NCI-H1048 (cell line): ENCODE results near the gene MN1.

ENCODE experiments used
- DNase-seq: peaks from one replicate; lab custom pipeline; 2025; lab: John Stamatoyannopoulos, UW

Gene MN1

DNA sequence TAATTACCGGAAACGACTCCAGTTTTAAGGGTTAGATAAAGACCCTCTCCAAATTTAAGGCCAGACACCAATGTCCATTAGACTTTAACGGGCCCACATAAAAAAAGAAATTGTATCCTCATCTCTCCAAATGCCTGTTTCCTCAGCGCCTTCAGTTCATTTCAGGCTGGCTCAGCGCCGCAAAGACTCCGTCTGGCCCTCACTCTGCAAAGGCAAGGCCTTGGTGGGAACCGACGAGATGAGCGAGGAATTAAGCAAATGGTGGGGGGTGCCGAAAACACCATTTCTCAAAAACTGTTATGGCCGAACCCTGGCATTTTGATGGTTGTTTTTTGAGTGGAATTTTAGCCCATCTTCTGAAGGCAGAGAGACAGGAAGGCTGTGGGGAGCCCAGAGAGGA, 15.7 kb downstream of the MN1 start:
- no peak for DNase-seq

DNA sequence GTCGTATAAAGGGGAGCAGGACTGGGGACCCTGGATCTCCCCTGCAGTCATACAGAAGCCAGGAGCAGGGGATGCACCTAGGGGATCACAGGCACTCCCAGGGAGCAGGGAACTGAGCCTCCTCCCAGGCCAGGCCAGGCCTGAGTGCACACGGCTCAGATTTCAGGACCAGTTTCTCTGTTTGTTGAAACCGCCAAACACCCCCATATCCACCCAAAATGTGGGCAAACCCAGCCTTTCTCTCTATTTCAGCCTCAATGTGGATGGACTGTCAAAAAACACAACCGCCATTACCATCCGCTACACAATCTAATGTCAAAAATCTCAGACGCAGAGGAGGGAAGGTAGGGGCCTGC, 17.5 kb downstream of the MN1 start:
- DNase-seq, result no peak

DNA sequence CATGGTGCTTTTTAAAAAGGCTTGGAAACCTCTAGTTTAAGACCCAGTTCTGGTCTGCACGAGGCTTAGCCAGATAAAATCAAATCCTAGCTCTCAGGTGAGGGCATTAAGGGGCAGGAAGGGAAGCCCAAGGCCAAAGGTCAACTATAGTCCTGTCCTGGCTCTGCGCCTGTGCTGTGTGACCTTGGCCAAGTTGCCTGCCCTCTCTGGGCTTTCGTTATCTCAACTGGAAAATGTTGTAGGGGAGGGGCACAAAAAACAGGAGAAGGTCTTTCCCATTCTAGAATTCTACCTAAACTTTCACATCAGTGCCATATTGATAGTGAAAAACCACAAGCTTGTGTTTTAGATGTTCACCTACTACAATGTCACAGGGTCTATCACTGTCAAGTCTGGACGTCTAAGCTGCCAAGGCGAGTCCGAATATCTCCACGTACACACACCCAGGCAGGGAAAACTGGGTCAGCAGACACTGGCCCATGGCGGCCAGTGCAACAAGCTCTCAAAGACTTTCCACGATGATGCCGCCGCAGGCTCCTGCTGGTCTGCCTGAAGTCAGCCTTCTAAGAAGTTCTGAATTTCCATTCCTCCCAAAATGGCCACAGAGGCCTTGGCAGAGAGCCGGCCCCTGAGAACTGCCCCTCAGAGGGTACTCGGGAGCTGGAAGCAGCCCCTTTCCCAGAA, 18.0 kb downstream of the MN1 start:
- no peak for DNase-seq

DNA sequence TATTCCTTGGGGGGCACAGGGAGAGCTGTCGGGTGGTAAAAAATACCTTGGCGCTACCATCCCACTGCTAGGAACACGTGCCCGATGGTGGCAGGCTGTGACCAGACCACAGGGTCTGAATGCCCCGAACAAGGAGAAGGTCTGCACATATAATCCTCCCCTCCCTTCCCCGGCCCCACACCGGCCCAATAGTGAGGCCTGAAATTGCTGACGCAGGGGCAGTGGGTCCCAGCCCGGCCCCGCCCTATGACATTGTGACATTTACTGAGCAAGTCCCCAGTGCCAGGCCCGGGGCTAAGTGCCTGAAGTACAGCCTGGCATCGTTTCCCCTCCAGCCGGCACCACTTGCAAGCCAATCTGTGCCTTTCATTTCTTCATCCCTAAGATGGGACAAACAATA, 19.5 kb downstream of the MN1 start:
- DNase-seq, result no peak

DNA sequence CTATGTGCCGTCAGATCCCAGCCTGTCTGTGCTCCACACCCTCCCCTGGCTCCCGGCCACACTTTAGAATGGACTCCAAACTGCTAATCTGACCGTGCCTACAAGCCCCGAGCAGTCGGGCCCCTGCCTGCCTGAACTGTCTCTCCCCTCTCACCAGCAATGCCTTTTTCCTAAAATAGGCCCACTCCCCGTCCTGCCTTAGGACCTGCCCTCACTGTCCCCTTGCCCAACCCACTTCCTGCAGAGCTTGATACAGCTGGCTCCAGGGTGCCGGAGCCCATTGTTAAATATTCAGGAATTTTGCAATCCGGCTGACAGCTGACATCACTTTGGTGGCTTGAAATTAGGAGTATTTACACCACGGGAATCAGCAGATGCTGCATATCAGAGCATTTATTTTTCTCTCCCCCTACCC, 21.4 kb downstream of the MN1 start:
- DNase-seq, result no peak

DNA sequence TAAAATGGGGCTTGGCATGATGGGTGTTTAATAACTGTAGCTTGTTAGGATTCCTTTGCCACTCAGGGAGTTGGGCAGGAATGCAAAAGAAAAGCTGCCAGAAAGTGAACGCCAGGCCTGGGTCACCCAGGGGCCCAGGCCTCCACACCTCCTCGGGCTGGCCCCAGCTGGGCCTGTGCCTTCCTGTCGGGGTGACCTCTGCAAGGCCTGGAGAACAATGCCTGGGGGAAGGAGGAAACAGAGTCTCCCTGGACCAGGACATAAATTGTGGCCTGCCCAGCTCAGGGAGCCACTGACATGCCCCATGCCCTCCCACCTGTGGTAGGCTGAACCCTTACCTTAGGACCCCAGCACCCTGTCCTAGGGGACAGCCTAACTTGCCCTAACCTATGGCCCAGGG, 21.9 kb downstream of the MN1 start:
- DNase-seq, result no peak

DNA sequence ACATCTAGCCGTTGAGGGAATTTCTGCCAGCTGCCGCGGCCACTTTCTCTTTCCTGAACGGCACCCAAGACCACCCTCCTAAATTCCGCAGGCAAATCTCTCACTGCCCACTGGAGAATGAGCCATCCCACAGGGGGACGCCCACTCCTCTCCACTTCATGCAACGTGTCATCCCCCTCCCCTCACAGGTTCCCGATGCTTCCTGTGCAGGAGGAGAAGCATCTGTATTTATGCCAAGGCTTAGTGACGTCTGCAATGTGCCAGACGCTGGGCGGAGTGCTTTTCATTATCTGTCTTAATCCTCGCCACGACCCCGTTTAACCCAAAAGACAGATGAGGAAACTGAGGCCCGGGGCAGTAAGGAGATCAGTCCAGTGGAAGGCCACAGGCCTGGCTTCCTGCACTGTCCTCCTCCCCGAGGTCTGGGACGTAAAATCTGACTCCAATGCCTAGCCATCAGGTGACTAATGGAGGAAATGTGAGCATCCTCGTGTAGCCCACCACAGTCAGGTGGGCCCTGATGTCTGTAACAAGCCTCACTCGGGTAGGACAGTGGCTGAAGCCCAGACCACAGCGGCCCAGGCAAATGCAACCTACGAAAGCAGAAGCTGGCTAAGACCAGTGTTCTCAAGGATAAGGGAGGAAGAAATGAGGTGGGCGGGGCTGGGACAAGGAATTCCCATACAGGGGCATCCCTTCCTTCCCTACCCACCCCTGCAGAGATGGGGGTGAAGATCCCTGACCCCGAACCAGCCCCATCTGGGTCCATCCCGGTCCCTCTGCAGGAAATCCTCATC, 23.1 kb downstream of the MN1 start:
- DNase-seq, result no peak

DNA sequence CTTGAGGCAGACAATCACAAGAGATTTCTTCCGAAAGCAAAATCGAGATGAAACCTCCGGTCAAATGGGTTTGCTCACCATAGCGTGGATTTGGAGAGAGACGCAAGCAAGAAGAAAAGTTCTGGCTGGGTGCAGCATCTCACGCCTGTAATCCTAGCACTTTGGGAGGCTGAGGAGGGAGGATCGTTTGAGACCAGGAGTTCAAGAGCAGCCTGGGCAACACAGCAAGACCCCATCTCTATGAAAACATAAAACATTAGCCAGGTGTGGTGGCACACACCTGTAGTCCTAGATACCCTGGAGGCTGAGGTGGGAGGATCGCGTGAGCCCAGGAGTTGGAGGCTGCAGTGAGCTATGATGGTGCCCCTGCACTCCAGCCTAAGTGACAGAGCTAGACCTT, 24.4 kb downstream of the MN1 start:
- DNase-seq, result no peak

DNA sequence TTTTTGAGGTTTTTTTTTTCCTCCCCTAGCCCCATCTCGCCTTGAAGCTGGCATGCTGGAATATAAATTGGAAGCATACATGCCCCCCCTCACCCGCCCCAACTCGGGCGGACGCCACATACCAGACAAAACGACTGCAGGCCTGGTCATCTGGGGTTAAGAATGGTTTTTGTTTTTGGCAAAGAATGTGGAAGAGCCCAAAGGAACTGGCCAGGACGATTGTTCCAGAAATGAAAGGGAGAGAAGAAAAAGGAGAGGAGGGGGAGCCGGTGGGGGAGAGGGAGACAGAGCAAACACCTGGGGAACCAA, 25.0 kb downstream of the MN1 start:
- no peak for DNase-seq

DNA sequence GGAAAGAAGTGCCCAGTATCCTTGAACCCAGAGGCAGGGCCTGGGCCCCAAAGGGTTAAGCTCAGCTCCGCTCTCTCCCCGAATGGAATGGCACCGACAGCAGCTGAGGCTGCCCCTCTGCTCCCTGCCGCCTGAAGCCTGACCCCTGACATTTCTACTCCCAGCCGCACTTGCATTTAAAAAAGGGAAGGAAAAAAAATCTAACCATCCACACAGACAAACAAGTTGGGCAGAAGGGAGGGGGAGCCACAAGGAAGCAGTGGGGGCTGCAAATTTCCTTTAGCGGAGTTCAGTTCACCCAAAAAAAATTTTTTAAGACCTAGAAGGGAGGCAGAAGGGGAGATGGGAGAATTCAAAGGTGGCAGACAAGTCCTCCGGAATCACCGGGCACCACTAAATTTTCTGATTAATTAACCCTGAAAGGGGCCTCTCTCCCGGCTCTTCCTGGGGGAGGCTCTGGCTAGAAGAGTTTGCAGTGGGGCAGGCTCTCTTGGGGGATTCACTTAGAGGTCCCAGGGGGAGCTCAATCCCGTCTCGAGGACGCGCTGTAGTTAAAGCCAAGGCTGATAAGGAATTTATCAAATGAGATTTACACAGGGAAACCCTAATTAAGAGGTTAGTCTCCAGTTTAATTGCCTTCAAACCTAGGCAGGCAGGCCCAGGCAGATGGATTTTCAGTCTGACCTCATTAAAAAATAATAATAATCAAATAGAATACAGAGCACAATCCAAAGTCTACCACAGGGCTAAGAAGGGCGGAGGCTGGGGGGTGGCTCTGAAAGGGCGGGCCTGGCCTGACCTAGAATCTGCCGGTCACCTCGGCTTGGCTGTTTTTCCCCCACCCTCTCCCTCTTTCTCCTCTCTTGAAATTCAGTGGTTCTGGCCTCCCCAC, 25.6 kb downstream of the MN1 start:
- no peak for DNase-seq

DNA sequence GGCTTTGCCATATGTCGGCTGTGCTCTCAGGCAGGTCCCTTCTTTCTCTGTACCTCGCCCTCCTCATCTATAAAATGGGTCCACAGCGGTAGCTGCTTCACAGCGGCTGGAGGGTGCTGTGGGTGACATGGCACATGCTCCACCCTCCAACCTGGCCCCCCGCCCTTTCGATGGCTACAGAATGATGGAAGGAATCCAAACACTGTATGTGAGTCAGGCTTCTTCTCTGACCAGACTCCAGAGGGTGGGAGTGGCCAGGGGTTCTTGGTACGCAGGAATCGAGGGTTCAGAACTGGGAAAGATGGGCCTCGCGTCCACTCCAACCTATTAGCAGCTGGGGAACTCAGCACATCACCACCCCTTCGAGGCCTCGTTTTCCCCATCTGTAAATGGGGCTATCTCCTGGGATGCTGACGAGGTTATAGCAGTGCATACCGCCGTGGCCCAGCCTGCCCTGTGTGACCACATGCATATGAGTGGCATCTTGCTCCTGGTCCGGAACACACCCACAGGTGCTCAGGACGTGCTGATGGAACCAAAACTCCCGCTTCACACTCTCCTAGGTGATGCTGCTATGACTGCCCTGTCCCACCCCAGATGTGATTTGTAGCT, 26.4 kb downstream of the MN1 start:
- no peak for DNase-seq

DNA sequence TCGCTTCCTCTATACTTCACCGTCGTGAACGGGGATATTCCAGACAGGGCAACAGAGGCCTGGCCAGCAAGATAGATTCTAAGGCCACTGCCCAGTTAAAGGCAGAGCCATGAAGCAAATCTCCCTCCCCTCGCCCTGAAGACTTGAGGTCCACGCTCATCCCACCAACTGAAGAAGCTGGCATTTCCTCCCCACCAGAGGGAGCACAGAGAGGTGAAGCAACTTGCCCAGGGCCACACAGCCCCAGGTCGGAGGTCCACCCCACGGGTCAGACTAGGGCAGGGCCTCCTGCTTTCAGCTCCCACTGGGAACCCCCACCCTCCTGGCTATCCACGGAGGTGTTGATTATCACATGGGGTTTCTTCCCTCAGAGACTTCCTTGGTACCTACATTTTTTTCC, 27.4 kb downstream of the MN1 start:
- DNase-seq, result no peak

DNA sequence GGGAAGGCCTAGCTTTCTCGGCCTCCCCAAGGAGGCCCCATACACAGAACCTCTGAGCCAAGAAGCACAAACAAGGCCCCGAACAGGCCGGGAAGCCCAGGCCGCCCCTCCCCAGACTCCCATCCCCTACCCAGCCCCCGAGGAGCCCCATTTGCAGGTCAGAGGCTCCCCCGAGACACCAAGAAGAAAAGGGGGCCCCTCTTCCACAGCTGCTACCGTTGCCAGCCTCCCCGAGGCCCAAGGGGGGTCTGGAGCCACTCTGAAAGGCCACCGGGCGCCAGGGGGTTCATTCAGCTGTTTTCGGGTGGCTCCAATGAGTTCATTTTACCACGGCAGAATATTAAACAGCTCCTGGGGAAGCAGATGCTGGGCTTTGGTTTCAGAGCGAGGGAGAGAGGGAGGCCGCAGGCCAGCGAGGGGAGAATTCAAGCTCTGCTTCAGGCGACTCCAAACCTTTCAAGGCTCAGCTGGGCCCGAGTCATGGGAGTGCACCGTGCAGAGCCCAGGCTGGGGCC, 28.5 kb downstream of the MN1 start:
- DNase-seq, result no peak

DNA sequence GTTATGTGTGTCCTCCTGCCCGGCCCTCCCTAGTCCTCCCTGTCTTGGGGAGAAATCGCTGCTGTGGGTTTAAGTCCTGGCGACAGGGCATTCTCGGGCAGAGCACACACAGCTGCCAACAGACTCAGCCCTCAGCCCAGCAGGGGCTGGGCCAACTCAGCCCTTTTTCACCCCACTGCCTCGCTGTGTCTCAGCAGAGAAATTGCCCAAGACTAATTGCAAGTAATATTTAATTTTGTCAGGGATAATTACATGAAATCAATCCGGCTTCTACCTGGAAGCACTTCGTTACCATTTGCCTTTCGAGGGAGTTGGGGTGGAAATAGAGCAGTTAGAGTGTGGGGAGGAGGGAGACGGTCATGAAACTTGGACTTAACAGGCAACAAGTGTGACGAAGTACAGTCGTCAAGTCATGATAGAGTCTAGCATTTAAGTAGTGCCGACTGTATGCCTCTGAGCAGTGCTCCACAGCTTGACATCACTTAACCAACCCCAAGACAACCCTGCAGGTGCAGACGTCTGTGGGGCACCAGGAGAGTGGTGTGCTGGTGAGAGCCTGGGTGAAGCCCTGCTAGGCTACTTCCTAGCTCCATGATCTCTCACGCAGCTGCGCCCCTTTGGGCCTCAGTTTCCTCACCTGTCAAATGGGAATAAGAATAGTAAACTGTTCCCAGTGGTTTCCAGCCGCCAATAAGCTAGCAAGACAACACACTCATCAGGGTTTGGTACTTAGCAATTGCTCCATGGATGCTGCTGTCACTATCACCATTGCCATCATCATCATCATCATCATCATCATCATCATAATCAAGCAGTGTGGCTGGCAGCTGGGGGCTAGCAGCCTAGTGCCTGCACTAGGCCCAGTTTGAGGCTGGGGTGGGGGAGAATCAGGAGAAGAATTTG, 29.2 kb downstream of the MN1 start:
- DNase-seq, result no peak

DNA sequence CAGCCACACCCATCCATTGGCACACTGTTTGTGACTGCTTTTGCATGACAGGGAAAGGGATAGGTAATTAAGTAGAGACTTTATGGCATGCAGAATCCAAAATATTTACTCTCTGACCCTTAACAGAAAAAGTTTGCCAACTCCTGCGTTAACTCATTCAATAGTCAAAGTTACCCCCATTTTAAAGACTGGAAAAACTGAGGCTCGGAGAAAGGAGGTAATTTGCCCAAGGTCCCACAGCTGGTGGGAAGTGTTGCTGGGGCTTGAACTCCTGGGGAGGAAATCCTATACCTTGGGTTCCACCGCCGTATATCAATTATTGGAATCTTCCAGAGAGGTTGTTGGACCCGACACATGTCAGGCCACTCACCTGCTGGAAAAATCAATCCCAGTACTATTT, 29.9 kb downstream of the MN1 start:
- DNase-seq, result no peak

DNA sequence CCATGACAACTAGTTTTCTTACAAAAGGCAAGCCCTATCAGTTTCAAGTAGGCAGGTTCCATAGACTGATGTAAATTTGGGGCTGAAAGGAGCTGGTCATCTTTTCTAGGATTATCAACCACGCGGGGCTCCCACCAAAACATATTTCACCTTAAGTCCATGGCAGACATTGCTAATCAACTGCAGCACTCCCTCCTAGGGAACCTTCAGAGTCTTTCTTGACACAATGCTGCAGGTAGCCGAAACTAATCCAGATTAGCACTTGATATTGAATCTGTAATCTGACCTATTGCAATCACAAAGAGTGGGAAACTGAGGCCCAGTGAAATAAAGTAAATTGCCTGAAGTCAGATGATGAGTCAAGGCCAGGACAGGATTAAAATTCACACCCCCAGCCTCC, 32.5 kb downstream of the MN1 start:
- DNase-seq, result no peak

DNA sequence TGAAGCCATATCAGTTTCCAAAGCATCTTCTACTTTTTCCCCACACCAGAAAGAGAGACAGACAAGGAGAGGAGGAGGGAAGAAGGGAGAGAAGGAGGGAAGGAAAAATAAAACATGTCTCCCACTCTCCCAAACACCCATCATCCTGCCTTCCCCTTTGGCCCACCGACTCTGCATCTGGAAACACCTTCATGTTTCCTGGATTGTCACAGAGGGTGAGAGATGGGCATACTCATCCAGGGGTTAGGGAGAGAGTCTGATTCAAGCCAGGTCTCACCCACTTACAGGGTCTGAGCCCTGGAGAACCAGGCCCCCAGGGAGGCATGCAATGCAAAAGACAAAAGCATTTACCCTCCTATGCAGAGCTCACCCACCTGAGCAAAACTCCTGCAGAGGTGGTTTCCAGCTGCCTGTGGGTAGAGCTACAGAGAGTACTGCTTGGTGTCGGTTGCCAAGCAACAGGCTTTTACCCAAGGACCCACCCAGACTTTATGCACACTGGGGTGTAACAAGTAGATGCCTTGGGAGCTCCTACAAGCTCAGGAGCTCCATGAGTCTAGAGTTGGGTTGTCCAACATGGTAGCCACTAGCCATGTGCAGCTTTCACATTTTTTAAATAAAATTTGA, 33.4 kb downstream of the MN1 start:
- no peak for DNase-seq

DNA sequence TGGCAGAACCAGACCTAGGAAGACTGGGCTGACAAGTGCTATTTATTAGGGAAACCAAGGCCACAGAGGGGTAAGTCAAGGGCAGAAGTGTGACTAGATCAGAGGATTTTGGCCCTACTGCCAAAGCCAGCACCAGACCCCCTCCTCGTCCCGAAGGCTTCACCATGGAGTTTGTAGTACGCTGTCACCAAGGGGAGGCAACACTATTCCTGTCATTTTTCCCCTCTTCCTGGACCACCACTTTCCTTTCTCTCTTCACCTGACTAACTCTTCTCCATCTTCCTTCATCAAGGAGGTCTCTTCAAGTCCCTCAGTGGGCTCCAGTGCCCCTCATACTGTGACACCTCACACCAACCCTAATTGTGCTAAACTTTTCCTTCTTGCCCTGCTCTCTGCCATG, 34.9 kb downstream of the MN1 start:
- no peak for DNase-seq

DNA sequence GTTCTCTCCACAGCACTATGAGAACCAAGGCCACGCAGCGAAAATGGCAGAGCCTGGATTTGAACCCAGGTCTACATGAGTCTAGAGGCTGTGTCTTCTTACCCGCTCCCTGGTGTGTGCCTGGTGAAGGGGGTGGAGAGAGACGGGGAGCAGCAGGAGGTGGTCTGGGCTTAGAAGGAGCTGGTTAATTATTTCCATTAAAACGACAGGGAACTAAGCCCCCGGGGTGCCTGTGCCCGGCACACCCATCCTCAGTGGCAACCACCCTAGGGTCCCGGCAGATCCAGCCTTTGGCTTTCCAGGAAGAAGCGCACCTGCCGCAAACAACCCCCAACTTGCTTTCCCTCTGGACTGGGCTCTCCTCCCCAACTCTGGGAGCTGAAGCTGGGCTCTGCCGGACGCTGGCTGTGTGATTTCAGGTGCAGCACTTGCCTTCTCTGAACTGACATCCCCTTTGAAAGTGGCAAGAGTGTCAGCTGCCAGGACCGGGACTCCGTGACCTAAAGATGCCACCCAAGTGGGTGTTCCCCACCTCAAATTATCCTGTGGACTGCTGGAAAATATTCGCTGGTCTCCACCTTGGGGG, 35.8 kb downstream of the MN1 start:
- DNase-seq, result no peak

DNA sequence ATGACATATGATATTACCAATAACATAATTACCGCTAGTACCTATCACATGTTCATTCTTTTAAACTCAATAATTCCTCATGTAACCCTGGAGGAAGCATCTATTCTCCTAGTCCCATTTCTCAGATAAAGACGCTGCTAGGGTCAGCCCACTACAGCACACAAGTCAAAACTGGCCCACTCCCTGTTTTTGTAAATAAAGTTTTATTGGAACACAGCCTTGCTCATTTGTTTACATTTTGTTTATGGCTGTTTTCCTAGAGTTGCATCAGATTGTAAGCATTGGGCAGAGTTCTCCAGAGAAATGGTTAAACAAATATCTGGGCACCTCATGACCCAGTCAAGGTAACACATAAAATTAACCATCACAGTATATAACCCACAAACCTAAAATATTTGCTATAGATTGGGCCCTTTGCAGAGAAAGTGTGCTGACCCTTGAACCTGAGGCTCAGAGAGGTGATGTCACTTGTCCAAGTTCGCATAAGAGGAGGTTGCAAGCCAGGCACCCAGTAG, 36.8 kb downstream of the MN1 start:
- DNase-seq, result no peak
